Aorta (tissue), 5 donors: Measurements from ENCODE around the gene CREBL2. TPM values are rescaled to one million over a fixed set of nuclear protein-coding genes. Genes with fewer than 3 reads are reported as not detected.
"Not testable (repeated sequence)": the region's sequence is repeated elsewhere in the genome, so short reads cannot be mapped to it uniquely, and the experiment has no call there.

Experiments
- ATAC-seq: fragments of 200-7000 bp; cut with Tn5 transposase; one replicate; pipeline ENCODE4 v1.9.1; 2022; ENCODE audit warnings: moderate library complexity; ENCODE audit not compliant: low FRiP score
- DNase-seq, 2 donors: peaks; one replicate each; pipeline ENCODE4 v3.0.0-alpha.2; 2020
- H3K27ac ChIP-seq, 2 donors: one replicate each; pipeline ENCODE4 v1.5.1; 2013; ENCODE audit warnings: low read length in 2 of 2, mild to moderate bottlenecking in 2 of 2, moderate library complexity in 2 of 2, control low read depth in 1 of 2, inconsistent platforms in 1 of 2, low read depth in 1 of 2
- H3K27me3 ChIP-seq, 2 donors: one replicate each; pipeline ENCODE4 v1.6.1; 2013; ENCODE audit warnings: control low read depth in 1 of 2, low read length in 1 of 2, mild to moderate bottlenecking in 1 of 2, moderate library complexity in 1 of 2; ENCODE audit not compliant: insufficient read depth in 2 of 2, control insufficient read depth in 1 of 2
- H3K36me3 ChIP-seq, 2 donors: one replicate each; pipeline ENCODE4 v1.6.1; 2013; ENCODE audit warnings: control low read depth in 1 of 2, low read length in 1 of 2, mild to moderate bottlenecking in 1 of 2; ENCODE audit not compliant: insufficient read depth in 2 of 2, control insufficient read depth in 1 of 2
- H3K4me1 ChIP-seq, 2 donors: one replicate each; pipeline ENCODE4 v1.6.1; 2013; ENCODE audit warnings: low read length in 2 of 2, control low read depth in 1 of 2, mild to moderate bottlenecking in 1 of 2, moderate library complexity in 1 of 2; ENCODE audit not compliant: insufficient read depth in 2 of 2, control insufficient read depth in 1 of 2
- H3K4me3 ChIP-seq, 2 donors: one replicate each; pipeline ENCODE4 v1.5.1; 2013; ENCODE audit warnings: low read length in 2 of 2, control low read depth in 1 of 2, mild to moderate bottlenecking in 1 of 2
- H3K9me3 ChIP-seq: one replicate; pipeline ENCODE4 v1.6.1; 2013; ENCODE audit warnings: mild to moderate bottlenecking, low read length; ENCODE audit not compliant: control insufficient read depth
- WGBS, 2 donors: extraction: QIAGEN DNeasy Blood & Tissue Kit; methylation state at CpG; one replicate each; pipeline ENCODE4 v1.1.7; 2013; 5-methylcytosine and 5-hydroxymethylcytosine counted together
- intact Hi-C, 2 donors: fragments of 100-400 bp; cut with DNase I; formaldehyde crosslinking; loops; one replicate each; pipeline versions ENCODE4 v1.14.2 to v1.15.0; 2022
- polyA plus RNA-seq, 2 donors: library from polyadenylated mRNA; stranded (reverse); fragments of 200-250 nt; gene quantifications; one replicate each; pipeline ENCODE4 v1.2.3, GENCODE V29; 2013
- total RNA-seq, 2 donors: library from RNA; stranded (reverse); fragmentation: NEBNext Ultra II Directional; extraction: Animal tissue kit (Norgen Biotek cat#: 25700); gene quantifications; one replicate each; pipeline ENCODE4 v1.2.1, GENCODE V29; 2021
- donor health status: healthy with polysubstance abuse.
- donor health status: Bipolar disorder and iron deficiency.
- donor health status: DM: no; HTN: no; CAD: no.
- donor health status: DM: no; HTN: no; CAD: no.
- donor health status: DM: yes; HTN: yes; CAD: no.

CREBL2 gene
- total and polyA plus RNA-seq, 4 donors, result 26.6 to 47.1 (median 36.8) TPM

DNA sequence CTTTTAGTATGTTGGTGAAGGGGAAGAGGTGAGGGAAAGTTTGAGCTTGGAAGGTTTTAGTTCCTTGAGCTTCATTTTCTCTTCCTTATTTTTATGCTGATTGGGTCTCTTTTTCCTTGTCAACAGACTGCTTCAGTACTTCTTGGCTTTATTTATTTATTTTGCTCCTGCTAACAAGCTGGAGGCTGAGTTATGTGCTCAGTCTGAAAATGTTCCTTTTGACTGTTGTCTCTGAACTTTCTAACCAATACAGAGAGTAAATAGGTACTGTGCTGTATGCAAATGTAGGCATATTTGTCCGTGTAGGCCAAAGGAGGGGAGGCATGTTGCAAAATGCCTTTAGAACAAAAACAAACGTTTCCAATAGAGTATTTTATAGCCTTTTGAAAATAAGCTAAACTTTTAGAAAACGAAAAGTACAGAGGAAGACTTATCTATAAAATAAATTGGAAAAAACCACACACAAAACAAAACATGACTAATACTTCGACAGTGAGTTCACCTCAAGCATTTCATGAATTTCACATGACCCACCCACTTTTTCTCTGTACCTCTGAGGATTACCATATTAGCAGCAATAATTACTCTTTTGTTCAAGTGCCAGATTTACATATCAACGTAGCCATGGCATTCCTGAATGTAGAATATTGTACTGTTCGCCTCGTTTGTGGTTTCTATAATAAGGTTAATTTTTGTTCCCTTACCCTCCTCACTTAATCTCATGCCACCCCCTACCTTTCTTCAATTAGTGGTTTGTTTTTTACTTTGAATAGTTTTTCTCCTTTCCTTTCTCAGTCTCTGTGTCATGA is 4.7 kb upstream of the CREBL2 start:
- WGBS, 2 donors, result 38 to 45% methylated on average over 7 of the region's 7 CpGs
- Histone ChIP-seq H3K27me3 (no peaks in the 10 kb centered on the region), H3K9me3 (no peaks in the 10 kb centered on the region), H3K4me1 (no peaks in the 10 kb centered on the region), H3K36me3 (no peaks in the 10 kb centered on the region), H3K4me3 (no peak overlapping the region), H3K27ac (no peak overlapping the region)
- intact Hi-C loops, result no loop called here
- DNase-seq (no peak), ATAC-seq (no peak)

DNA sequence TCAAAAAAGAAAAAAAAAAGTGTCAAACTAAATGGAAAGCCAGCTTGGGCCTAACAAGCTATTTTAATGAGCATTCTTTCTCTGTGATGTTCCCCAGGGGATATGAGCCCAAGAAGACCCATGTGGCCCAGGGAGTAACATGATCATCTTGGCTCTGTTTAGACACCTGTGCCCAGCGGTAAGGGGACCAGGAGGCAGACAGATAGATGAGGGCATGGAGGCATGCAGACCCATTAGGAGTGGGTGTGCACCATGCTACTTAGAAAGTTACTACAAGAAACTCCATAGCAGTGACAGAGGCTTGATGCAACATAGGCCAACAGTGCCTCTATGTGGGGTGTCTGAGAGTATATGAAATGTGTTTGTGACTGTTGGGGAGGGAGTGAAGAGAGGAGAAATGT is 3.1 kb upstream of the CREBL2 start:
- Histone ChIP-seq H3K27ac (no peak overlapping the region), H3K4me3 (no peak overlapping the region), H3K36me3 (no peaks in the 10 kb centered on the region), H3K27me3 (no peaks in the 10 kb centered on the region), H3K4me1 (peaks cover 0 to 3% of the 10 kb centered on the region in 2 donors), H3K9me3 (no peaks in the 10 kb centered on the region)
- intact Hi-C loops, result no loop called here
- 54 to 59% methylated on average over 1 of the region's 1 CpG for WGBS, 2 donors
- ATAC-seq (no peak), DNase-seq (no peak)

DNA sequence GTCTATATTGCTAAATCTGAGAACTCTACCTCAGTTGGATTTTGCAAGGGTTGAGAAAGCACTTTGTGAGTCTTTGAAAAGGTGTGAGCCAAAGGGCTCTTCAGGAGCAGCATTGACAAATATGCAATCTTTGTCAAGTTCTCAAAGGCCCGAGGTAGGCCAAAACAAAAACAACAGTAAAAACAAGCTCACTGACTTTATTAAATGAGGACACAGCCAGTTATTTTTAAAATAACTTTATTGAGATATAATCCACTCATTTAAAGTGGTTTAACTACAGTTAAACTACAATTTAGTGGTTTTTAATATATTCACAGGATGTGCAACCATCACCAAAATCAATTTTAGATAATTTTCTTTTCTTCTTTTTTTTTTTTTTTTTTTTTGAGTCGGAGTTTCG is 2.0 kb upstream of the CREBL2 start:
- no peak overlapping the region for H3K27ac ChIP-seq
- H3K36me3 ChIP-seq, result no peaks in the 10 kb centered on the region
- peaks cover 0 to 3% of the 10 kb centered on the region in 2 donors for H3K4me1 ChIP-seq
- intact Hi-C loops, result no loop called here
- ATAC-seq, result no peak
- DNase-seq, result no peak
- H3K4me3 ChIP-seq, result no peak overlapping the region
- 94 to 100% methylated on average over 1 to 3 of the region's 3 CpGs for WGBS, 2 donors
- no peaks in the 10 kb centered on the region for H3K27me3 ChIP-seq
- H3K9me3 ChIP-seq, result no peaks in the 10 kb centered on the region

DNA sequence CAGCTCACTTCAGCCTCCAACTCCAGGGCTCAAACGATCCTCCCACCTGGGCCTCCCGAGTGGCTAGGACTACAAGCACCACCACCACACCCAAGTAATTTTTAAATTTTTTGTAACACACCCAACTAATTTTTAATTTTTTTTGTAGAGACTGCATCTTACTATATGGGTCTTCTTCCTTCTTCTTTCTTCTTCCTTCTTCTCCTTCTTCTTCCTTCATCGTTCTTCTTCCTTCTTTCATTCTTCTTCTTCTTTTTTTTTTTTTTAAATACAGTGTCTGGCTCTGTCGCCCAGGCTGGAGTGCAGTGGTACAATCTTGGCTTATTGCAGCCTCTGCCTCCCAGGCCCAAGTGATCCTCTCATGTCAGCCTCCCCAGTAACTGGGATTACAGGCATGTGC is 965 bp upstream of the CREBL2 start:
- H3K4me1 ChIP-seq, result peaks cover 0 to 3% of the 10 kb centered on the region in 2 donors
- intact Hi-C loops, result no loop called here
- no peaks in the 10 kb centered on the region for H3K27me3 ChIP-seq
- no peak overlapping the region for H3K4me3 ChIP-seq
- H3K27ac ChIP-seq, result peak overlapping the region in 1 of 2 donors; percentile 53
- 94% methylated on average over 4 of the region's 4 CpGs for WGBS, 2 donors
- ATAC-seq (no peak), DNase-seq (no peak)
- no peaks in the 10 kb centered on the region for H3K9me3 ChIP-seq
- no peaks in the 10 kb centered on the region for H3K36me3 ChIP-seq

DNA sequence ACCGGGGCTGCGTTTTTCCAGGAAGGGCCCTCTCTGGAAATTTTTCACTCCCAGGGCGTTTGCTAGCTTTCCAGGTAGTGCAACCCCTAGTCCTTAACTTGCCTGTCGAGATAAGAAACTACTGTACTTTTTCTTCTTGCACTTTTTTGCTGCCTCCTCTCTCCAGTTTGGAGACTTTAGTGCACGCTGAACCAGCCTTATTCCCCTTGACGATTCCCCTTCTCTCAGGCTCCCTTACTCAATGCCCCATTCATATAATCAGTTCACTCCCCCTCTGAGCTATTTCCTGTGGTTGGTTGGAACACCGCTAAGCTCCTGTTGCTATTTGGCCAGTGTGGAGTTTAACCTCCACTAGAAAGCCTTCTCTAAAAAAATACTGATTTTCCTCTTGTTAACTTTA is 682 bp downstream of the CREBL2 start:
- Histone ChIP-seq H3K27ac (peak overlapping the region in 1 of 2 donors; percentile 58), H3K4me3 (peak overlapping the region; percentile 42 to 68), H3K36me3 (no peaks in the 10 kb centered on the region), H3K4me1 (peaks cover 0 to 3% of the 10 kb centered on the region in 2 donors), H3K9me3 (no peaks in the 10 kb centered on the region), H3K27me3 (no peaks in the 10 kb centered on the region)
- DNase-seq (no peak), ATAC-seq (peak; percentile 54)
- 0% methylated on average over 7 of the region's 7 CpGs for WGBS, 2 donors
- intact Hi-C loops, result no loop called here

DNA sequence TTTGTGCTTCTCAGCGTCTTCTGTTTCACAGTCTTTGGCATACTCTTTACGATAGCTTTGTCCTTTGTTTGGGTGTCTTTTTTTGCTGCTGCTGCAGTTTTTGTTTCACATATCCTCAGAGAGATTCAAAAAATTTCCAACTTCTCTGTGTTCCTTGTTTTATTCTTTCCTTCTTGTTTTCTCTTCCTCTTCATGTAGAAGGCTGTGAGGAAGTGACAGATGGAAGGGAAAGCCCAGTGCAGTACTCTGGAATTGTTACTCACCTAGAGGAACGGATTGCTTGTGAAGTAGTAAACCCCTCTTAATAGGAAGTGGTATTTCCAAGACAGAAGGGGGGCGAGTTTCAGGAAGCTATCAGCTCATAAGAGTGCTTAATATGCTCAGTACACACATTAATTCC is 1.7 kb downstream of the CREBL2 start:
- 63 to 69% methylated on average over 4 of the region's 4 CpGs for WGBS, 2 donors
- intact Hi-C loops, result no loop called here
- H3K9me3 ChIP-seq, result no peaks in the 10 kb centered on the region
- H3K36me3 ChIP-seq, result no peaks in the 10 kb centered on the region
- ATAC-seq, result no peak
- H3K27me3 ChIP-seq, result no peaks in the 10 kb centered on the region
- DNase-seq, result no peak
- no peak overlapping the region for H3K4me3 ChIP-seq
- no peak overlapping the region for H3K27ac ChIP-seq
- peaks cover 0 to 3% of the 10 kb centered on the region in 2 donors for H3K4me1 ChIP-seq

DNA sequence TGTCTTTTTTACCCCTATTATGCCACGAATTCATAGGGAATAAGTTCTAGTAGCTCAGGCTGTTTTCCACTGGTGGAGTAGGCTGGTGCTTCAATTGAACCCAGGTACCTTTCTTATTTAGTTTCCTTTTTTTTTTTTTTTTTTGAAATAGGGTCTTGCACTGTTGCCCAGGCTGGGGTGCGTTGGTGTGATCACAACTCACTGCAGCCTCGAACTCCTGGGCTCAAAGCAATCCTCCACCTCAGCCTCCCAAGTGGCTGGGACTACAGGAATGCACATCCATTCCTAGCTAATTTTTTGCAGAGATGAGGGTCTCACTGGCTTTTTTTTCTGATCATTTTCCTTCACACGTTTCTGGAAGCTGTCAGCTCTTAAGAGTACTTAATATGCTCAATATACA is 2.7 kb downstream of the CREBL2 start:
- ATAC-seq (no peak), DNase-seq (no peak)
- intact Hi-C loops, result no loop called here
- Histone ChIP-seq H3K36me3 (no peaks in the 10 kb centered on the region), H3K4me1 (peaks cover 0 to 3% of the 10 kb centered on the region in 2 donors), H3K27me3 (no peaks in the 10 kb centered on the region), H3K27ac (no peak overlapping the region), H3K9me3 (no peaks in the 10 kb centered on the region), H3K4me3 (no peak overlapping the region)
- 82 to 88% methylated on average over 4 of the region's 4 CpGs for WGBS, 2 donors

DNA sequence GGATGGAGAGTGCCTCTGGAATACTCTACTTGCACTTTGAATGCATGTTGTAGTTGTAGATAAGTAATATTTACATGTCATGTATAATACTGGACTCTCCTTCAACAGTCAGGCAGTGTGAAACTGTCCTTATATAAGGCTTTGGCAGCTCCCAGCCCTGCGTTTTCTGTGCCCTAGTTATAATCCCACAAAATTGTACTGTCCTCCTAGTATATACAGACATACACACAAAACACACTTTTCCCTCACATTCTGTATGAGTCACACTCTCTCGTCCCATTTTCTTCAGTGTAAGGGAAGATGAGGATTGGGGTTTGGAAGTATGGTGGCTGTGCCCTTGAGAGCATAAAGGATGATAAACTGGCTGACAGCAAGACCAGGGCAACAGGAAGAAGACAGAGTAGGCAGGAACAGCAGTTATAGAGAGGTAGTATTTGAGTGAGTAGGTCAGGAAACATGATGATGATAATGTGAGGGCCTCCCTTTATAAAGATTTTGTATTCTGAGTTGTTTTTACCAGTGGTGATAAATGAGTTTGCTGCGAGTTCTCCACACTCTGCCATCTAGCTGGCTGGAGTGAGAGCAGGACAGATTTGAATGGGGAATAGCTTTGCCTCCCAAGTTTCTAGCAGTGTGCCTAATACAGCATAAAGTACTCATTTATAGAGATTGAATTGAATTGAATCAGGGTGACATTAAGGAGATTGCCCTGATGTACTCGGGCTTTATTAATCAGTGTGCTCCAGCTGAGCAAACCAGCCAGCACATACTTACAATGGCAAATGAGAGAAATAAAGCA is 5.0 kb downstream of the CREBL2 start:
- H3K27ac ChIP-seq, result no peak overlapping the region
- WGBS, 2 donors, result 48 to 53% methylated on average over 4 of the region's 4 CpGs
- ATAC-seq, result no peak
- no peaks in the 10 kb centered on the region for H3K36me3 ChIP-seq
- H3K4me3 ChIP-seq, result no peak overlapping the region
- no peak for DNase-seq
- intact Hi-C loops, result no loop called here
- no peaks in the 10 kb centered on the region for H3K27me3 ChIP-seq
- H3K4me1 ChIP-seq, result peaks cover 0 to 3% of the 10 kb centered on the region in 2 donors
- H3K9me3 ChIP-seq, result no peaks in the 10 kb centered on the region

DNA sequence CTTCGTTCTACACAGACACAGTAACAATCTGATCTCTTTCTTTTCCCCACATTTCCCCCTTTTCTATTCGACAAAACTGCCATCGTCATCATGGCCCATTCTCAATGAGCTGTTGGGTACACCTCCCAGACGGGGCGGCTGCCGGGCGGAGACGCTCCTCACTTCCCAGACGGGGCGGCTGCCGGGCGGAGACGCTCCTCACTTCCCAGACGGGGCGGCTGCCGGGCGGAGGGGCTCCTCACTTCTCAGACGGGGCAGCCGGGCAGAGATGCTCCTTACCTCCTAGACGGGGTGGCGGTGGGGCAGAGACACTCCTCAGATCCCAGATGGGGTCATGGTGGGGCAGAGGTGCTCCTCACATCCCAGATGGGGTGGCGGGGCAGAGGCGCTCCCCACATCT is 6.4 kb downstream of the CREBL2 start:
- H3K27me3 ChIP-seq, H3K27ac ChIP-seq, H3K4me3 ChIP-seq, ATAC-seq, H3K4me1 ChIP-seq, intact Hi-C loops, H3K9me3 ChIP-seq, H3K36me3 ChIP-seq, DNase-seq: not testable (repeated sequence)
- WGBS, 2 donors, result 95% methylated on average over 19 to 23 of the region's 23 CpGs
